Renal cortical epithelial cell (primary cell): ENCODE data around the gene RNF13. TPM values are rescaled to one million over a fixed set of nuclear protein-coding genes. Genes with fewer than 3 reads are reported as not detected.
"Not testable (repeated sequence)": the region's sequence is repeated elsewhere in the genome, so short reads cannot be mapped to it uniquely, and the experiment has no call there.

Source experiments
- DNase-seq: peaks from one replicate; pipeline ENCODE4 v3.0.0-alpha.2; 2011; ENCODE audit warnings: low read depth
- total RNA-seq: library from RNA; depleted of rRNA; stranded (reverse); fragments of >200 nt; gene quantifications from 2 replicates; pipeline ENCODE4 v1.2.3, GENCODE V29; 2014

Gene RNF13
- total RNA-seq, 1 donor from 2014 or later, result 101 TPM

DNA sequence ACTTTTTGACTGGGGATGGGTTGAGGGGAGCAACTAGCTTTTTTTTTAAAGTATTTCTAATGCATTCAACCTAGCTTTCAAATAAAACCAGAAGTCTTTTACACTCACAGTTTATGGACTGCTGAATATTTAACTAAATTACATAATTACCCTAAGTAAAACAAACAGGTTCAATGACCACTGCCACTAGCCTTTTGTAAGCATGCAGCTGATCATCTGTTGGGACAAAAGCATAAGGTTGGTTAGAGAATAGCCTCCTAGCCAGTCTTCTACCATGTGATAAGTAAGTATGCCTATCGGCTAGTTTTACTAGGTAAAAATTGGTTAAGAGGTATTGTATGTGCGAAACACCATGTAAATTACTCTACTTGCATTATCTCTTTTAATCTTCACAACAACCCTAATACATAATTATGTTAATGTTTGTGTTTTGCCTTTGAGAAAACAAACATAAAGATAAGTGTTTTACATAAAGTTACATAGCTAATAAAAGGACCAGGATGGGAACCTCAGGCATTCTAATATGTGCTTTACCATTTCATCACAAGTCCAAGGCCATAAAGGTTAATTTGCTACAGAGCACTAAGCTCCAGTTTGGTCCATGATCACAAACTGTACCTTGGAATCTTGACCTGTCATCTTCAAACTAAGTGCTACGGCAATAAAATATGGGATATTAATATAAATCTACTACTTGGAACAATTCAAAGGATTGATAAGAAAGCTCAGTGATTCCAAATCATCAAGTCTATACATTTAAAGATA is 144.5 kb downstream of the RNF13 start:
- no peak for DNase-seq

DNA sequence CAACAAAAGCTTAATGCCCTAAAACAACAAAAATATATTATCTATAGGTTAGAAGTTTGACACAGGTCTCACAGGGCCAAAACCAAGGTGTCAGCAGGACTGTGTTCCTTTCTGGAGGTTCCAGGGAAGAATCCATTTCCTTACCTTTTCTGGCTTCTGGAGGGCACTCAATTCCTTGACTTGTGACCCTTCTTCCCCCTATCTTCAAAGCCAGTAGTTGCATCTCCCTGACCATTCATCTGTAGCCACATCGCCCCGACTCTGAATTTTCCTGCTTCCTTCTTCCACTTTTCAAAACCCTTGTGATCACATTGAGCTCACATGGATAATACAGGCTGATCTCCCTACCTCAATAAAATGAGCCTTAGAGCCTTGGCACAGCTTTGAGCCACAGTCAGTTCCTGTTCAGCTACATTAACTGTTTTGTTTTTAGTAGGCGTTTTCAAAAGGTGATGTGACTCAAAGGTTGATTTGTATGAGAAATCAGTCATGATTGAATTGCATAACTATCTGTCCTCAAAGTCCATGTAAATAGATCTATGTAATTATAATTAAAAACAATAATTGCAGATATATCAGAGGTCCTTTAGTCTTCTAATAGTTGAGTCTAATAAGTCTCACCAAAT is 145.3 kb downstream of the RNF13 start:
- DNase-seq, result peak; percentile 65

DNA sequence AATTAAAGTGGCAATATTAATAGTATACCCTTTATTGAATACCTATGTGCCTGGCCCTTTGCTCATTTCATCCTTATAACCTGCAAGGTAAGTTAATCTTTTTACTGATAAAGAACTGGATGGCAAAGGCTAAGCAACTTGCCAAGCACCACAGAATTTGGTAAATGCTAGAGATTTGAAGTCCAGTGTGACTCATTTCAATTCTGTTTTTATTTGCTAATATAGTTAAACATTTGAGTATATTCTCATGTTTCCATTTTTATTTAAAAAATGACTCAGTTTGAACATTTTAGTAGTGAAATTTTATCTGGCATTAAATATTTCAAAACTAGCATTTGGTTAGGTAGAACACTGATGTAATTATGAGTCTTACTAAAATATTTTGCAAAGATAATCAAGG is 146.4 kb downstream of the RNF13 start:
- no peak for DNase-seq

DNA sequence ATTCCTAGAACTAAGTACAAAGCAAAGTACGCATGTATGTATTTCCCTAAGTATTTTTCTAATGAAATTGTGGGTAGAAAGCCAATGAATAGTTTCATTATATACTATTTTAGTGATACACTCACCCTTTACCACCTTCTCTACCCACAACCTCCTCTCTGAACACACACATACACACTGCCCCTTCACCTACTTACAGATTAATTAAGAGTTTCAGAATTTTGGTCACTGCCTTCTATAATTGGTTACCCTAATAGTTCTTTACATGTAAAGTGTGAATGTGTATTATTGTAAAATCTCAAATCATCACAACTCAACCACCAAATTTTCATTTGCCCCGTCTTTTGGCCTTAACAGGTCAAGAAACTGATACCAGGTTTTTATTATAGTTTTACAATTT is 150.5 kb downstream of the RNF13 start:
- no peak for DNase-seq

GRCh38 chr3:149964291-149964690 is 151.3 kb downstream of the RNF13 start:
- no peak for DNase-seq

DNA sequence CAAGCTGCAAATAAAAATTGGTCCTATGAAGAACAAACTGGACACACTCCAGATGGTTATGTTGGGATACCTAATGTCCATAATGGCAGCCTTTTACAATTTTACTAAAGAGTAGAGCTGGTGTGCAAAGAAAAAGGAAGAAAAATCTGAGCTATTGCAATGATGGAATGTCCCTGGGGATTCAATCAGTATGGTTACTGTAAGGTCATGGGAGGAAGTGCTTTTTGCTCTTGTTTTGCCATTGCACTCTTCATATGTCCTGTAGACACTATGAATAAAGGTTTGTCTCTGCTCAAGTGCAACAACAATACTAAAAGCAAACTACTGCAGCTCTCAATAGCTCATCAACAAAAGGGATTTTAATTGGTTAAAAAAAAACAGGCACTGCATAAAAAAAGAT is 152.3 kb downstream of the RNF13 start:
- no peak for DNase-seq

- peak; percentile 62 for DNase-seq
These were observed 154.2 kb downstream of the RNF13 start for GRCh38 chr3:149967086-149967685.

DNA sequence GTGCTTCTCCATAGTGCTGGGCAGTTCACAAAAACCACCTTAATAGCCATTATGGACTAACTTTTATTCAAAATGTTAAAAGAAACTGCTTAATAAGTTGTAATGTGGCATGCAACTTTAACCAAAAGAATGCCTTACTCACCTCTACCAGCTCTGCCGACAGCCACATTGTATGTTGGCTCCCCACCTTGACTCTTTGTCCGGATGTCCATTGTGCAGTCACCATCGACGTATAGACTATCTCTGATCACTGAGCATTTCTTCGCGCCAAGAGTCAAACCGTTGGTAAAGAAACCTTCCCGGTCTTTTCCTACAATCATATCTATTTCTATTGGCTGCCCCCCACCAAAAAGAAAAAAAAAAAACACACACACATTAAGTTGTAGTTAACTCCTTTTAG is 155.2 kb downstream of the RNF13 start:
- peak; percentile 69 for DNase-seq

DNA sequence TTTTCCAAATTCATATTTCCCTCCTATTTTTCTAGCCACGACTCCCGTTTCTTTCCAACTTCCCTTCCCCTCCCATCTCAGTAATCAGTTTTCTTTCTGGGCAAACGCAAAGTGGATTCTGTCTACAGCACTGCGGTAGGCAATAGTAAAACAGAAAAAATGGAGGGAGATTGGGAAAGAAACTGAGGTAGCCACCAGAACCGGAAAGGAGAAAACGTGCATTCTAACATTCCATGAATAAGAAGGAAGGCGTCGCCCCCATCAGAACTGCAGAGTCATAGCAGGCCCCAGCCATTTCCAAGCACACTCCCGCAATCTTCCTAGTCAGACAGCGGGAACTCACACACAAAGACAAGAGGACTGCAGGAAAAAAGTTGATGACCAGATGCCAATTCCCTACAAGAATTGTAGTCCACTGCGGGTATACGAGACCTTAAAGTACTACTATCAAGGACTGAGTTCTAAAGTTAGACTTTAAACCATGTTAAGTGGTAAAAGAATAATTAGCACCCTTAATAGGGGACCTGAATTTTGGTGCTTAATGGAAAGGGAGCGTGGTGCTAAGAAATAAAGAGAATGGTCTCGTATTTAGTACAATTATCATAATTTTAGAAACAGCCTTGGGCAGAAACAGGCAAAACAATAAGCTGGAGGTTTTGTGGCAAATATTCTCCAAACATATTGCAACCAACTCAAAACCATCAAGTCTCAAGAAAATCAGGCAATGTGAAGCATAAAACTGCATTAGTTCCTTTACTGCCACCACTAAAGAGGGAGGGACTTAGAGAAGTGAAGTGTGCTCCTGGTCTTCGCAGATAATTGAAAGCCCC is 156.3 kb downstream of the RNF13 start:
- DNase-seq, result peak; percentile 76

DNA sequence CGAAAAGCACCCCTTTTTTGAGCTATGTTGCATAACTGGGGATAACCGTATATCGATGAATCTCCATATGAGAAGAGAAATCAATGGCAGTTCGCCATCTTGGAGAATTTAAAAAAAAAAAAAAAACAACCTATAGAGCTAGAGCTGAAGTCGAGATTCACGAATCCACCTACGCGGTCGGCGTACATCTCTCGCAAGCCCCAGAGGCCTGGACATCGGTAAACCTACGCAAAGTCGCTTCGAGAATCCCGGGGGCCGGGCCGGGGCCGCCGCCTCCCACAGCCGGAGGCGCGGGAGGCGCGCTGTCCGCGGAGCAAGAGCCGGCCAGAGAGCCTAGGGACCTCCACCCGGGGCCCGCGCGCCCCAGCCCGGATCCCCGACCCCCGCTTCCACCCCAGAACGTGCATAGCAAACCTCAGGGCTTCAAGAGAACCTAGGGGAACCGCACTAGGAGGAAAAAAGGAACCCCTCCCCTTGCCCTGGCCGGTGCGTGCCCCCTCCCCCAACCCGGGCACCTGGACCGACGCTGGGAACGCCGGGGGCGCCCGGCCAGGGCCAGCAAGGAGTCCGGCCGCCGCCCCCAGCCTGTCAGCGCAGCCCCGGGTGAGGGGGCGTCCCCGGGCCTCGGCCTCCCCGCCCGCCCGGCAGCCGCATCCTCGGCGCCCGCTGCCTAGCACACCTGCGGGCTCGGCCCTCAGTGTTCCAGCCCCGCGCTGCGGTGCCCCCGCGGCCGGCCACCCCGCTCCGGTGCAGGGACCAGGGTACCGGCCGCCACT is 157.1 kb downstream of the RNF13 start:
- DNase-seq, result peak; percentile 62

DNA sequence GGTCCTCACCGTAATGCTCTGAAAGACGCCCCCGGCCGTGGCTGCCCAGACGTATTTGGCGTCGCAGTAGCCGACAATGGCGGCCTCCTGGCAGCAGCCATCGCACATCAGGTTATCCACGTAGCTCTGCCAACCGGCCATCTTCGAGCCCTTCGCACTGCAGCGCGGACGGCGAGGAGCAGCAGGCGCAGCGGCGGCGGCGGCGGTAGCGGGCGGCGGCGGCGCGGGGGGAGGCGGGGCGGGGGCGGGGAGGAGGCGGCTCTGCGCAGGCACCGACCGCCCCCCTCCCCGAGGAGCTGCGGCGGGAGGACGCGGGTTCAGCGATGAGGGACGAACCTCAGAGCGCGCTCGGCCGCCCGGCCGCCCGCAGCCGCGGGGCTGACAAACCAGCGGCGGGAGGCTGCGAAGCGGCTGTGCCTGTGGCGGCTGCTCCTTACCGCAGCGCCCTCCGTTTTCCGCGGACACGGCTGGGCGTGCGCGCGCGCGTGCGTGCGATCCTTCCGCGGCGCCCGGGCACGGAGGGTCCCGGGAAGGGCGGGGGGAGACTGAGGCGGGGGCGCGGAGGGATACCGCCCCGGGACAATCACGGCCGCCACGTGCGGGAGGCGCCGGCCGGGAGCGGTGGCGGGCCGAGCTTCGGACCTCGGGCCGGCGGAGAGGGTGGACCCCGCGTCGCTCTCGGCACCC is 157.8 kb downstream of the RNF13 start, which contains the start of gene PFN2:
PFN2 (minus strand) TSS at position 180 of the 687 bp plus-strand sequence; CDS start at position 141, 39 bp downstream.
- DNase-seq, result peak; percentile 29

GRCh38 chr3:149971403-149972075 is 158.5 kb downstream of the RNF13 start:
- DNase-seq, result peak; percentile 39

- DNase-seq, result no peak
These were observed 162.9 kb downstream of the RNF13 start for GRCh38 chr3:149975919-149976318.

- DNase-seq, result no peak
These were observed 164.4 kb downstream of the RNF13 start for GRCh38 chr3:149977386-149977785.

DNA sequence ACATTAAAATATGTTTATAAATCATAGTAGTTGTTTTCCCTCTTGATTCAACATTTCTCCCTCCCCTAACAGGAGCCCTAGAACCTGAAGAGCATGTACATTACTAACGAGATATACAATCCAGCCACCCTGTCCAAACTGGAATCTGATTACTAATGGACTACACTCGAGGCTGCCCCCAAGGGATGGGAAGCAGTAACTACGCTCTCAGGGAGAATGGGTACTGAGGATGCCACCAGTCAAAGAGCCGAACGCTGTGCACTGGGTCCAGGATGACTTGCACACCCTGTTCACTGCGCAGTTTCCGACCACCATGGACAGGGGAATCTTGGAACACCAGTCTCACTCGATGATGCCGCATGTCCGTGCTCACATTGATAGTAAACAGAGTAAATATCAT is 169.0 kb downstream of the RNF13 start:
- not testable (repeated sequence) for DNase-seq

DNA sequence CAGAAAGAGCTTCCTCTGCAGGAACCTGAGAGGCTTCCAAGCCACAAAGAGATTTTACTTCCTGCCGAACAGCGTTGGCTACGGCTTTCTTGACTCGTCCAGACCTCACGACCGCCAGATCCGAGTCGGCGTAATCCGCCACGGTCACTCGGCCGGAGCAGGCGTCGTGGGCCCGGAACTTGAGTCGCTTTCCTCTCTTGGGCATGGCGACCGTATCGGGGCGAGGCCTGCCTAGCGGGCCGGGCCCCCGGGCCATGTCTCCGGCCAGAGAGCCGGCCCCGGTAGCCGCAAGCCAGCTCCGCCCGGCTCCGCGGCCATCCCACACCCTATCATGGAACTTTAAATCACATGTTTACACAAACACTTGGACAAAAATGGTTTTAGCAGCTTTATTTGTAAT is 170.0 kb downstream of the RNF13 start:
- not testable (repeated sequence) for DNase-seq

GRCh38 chr3:149983628-149984027 is 170.6 kb downstream of the RNF13 start:
- DNase-seq, result no peak

GRCh38 chr3:149989307-149989706 is 176.3 kb downstream of the RNF13 start:
- no peak for DNase-seq

GRCh38 chr3:149990423-149990948 is 177.5 kb downstream of the RNF13 start:
- DNase-seq, result no peak
